SK-N-SH (cell line): ENCODE data around the gene MDM1. TPM values are rescaled to one million over a fixed set of nuclear protein-coding genes. Genes with fewer than 3 reads are reported as not detected.

Experiments used
- CTCF ChIA-PET: fragments of 300-600, 350-600 bp; formaldehyde crosslinking; extraction: SDS; loops from one replicate; lab custom pipeline; 2021; lab: Yijun Ruan, JAX
- POLR2A ChIA-PET: fragments of 350-600 bp; sonication (Branson Sonifier 250); formaldehyde crosslinking; extraction: SDS; loops from one replicate; lab custom pipeline; 2020; ENCODE audit warnings: antibody characterized with exemption, inconsistent platforms; lab: Yijun Ruan, JAX
- DNase-seq: peaks from one replicate; pipeline ENCODE4 v3.0.0; 2012
- H2AFZ ChIP-seq: fragments of 200-600 bp; sonication (generic); 2 replicates; pipeline ENCODE4 v1.8.1; 2016; ENCODE audit warnings: antibody characterized with exemption, mild to moderate bottlenecking, low read depth
- H3F3A ChIP-seq: fragments of 200-600 bp; sonication (generic); replicated peaks from 2 replicates; pipeline ENCODE3; 2016; ENCODE audit warnings: antibody characterized with exemption, mild to moderate bottlenecking; ENCODE audit not compliant: insufficient read depth
- H3K27ac ChIP-seq, 2 experiments: fragments of 200-500 bp in 1 of 2; fragments of 200-600 bp in 1 of 2; sonication (Bioruptor generic) in 1 of 2; sonication (generic), shearing (Covaris generic) in 1 of 2; 2 replicates each; pipeline versions ENCODE4 v1.5.1 to v1.6.1; 2014 to 2016; ENCODE audit warnings: low read depth in 2 of 2, inconsistent platforms in 1 of 2, low read length in 1 of 2, mild to moderate bottlenecking in 1 of 2, mixed read lengths in 1 of 2
- H3K27me3 ChIP-seq: fragments of 200-600 bp; sonication (generic), shearing (Covaris generic); 2 replicates; pipeline ENCODE4 v1.6.1; 2016; ENCODE audit warnings: mixed run types; ENCODE audit not compliant: insufficient read depth
- H3K36me3 ChIP-seq, 2 experiments: fragments of 200-500 bp in 1 of 2; fragments of 200-600 bp in 1 of 2; sonication (Bioruptor generic) in 1 of 2; sonication (generic) in 1 of 2; replicated peaks in 1 of 2; 2 replicates each; pipeline versions ENCODE3 to v1.5.1; 2014 to 2016; ENCODE audit warnings: low read length in 1 of 2, mild to moderate bottlenecking in 1 of 2; ENCODE audit not compliant: insufficient read depth in 2 of 2, control insufficient read depth in 1 of 2
- H3K4me1 ChIP-seq, 2 experiments: fragments of 200-500 bp in 1 of 2; fragments of 200-600 bp in 1 of 2; sonication (Bioruptor generic) in 1 of 2; sonication (generic), shearing (Covaris generic) in 1 of 2; 2 replicates each; pipeline versions ENCODE4 v1.5.1 to v1.6.1; 2014 to 2016; ENCODE audit warnings: low read depth in 1 of 2, low read length in 1 of 2, mixed run types in 1 of 2; ENCODE audit not compliant: insufficient read depth in 2 of 2, control insufficient read depth in 1 of 2
- H3K4me2 ChIP-seq: fragments of 200-600 bp; sonication (generic), shearing (Covaris generic); 2 replicates; pipeline ENCODE4 v1.6.1; 2017; ENCODE audit warnings: mixed run types
- H3K4me3 ChIP-seq, 2 experiments: fragments of 200-500 bp in 1 of 2; fragments of 200-600 bp in 1 of 2; sonication (Bioruptor generic) in 1 of 2; sonication (generic), shearing (Covaris generic) in 1 of 2; 2 replicates each; pipeline versions ENCODE4 v1.5.1 to v1.8.1; 2014 to 2016; ENCODE audit warnings: low read depth in 2 of 2, inconsistent platforms in 1 of 2, low read length in 1 of 2, mild to moderate bottlenecking in 1 of 2, mixed read lengths in 1 of 2, moderate library complexity in 1 of 2
- H3K79me2 ChIP-seq: fragments of 200-600 bp; sonication (generic); 2 replicates; pipeline ENCODE4 v1.8.1; 2017; ENCODE audit warnings: mild to moderate bottlenecking; ENCODE audit not compliant: insufficient read depth
- H3K9ac ChIP-seq: fragments of 200-600 bp; sonication (generic); 2 replicates; pipeline ENCODE4 v1.6.1; 2017; ENCODE audit warnings: mixed run types
- H3K9me2 ChIP-seq: fragments of 200-600 bp; sonication (generic); 2 replicates; pipeline ENCODE4 v1.6.1; 2017; ENCODE audit warnings: mixed run types
- H3K9me3 ChIP-seq: fragments of 200-600 bp; sonication (generic); 2 replicates; pipeline ENCODE4 v1.6.1; 2017; ENCODE audit warnings: mixed run types, mild to moderate bottlenecking, moderate library complexity
- H4K20me1 ChIP-seq: fragments of 200-600 bp; sonication (generic); 2 replicates; pipeline ENCODE4 v1.6.1; 2017; ENCODE audit warnings: mild to moderate bottlenecking, mixed run types; ENCODE audit not compliant: insufficient read depth
- FOXJ3 ChIP-seq: sonication (generic); formaldehyde crosslinking; IDR thresholded peaks from 2 replicates; pipeline ENCODE4 v1.5.1; 2020; ENCODE audit warnings: mild to moderate bottlenecking, missing genetic modification reagents
- FOXM1 ChIP-seq: IDR thresholded peaks from 2 replicates; pipeline ENCODE4 v1.4.0; 2012; ENCODE audit warnings: low read depth, mild to moderate bottlenecking
- GABPA ChIP-seq: IDR thresholded peaks from 2 replicates; pipeline ENCODE4 v1.4.0; 2012; ENCODE audit warnings: low read depth, mild to moderate bottlenecking
- GATA2 ChIP-seq: sonication (generic); formaldehyde crosslinking; IDR thresholded peaks from 2 replicates; pipeline ENCODE4 v1.5.0; 2020; ENCODE audit warnings: mild to moderate bottlenecking, missing genetic modification reagents
- IRF3 ChIP-seq: fragments of 150-350 bp; IDR thresholded peaks from 2 replicates; pipeline ENCODE4 v1.6.1; 2016; ENCODE audit warnings: mild to moderate bottlenecking, low read depth, low read length
- MXI1 ChIP-seq: IDR thresholded peaks from 2 replicates; pipeline ENCODE4 v1.6.1; 2012; ENCODE audit warnings: mild to moderate bottlenecking, low read depth, low read length, improper control_type of control experiment
- NRF1 ChIP-seq: IDR thresholded peaks from 2 replicates; pipeline ENCODE4 v1.6.1; 2012; ENCODE audit warnings: low read depth, mild to moderate bottlenecking, low read length
- POLR2AphosphoS5 ChIP-seq: IDR thresholded peaks from 2 replicates; pipeline ENCODE4 v1.6.1; 2012; ENCODE audit warnings: low read depth, low read length
- RCOR1 ChIP-seq: fragments of 150-350 bp; IDR thresholded peaks from 2 replicates; pipeline ENCODE4 v1.6.1; 2017; ENCODE audit warnings: antibody characterized with exemption, low read length
- RFX5 ChIP-seq: IDR thresholded peaks from 2 replicates; pipeline ENCODE4 v1.6.1; 2012; ENCODE audit warnings: mild to moderate bottlenecking, improper control_type of control experiment, low read length
- SMC3 ChIP-seq: IDR thresholded peaks from 2 replicates; pipeline ENCODE4 v1.6.1; 2012; ENCODE audit warnings: low read depth, low read length, improper control_type of control experiment
- TCF12 ChIP-seq: IDR thresholded peaks from 2 replicates; pipeline ENCODE4 v1.4.0; 2012
- YY1 ChIP-seq: IDR thresholded peaks from 2 replicates; pipeline ENCODE4 v1.4.0; 2012; ENCODE audit warnings: low read depth, mild to moderate bottlenecking
- WGBS: methylation state at CpG from one replicate; pipeline ENCODE4 v1.1.6; 2017; ENCODE audit warnings: low lambda C conversion rate; 5-methylcytosine and 5-hydroxymethylcytosine counted together
- polyA plus RNA-seq, 3 experiments: library from polyadenylated mRNA; depleted of rRNA; stranded (reverse); fragments of >200 nt; gene quantifications; 2 replicates each; pipeline ENCODE4 v1.2.3, GENCODE V29; 2012
- TF ChIP-seq, protein P1 (sequence below): IDR thresholded peaks from 2 replicates; pipeline ENCODE4 v1.4.0; 2012; ENCODE audit warnings: low read depth, borderline replicate concordance

Gene MDM1
- polyA plus RNA-seq, 1 of the 3 experiments (the other 2 are of a cell fraction) = 7.4 TPM

DNA sequence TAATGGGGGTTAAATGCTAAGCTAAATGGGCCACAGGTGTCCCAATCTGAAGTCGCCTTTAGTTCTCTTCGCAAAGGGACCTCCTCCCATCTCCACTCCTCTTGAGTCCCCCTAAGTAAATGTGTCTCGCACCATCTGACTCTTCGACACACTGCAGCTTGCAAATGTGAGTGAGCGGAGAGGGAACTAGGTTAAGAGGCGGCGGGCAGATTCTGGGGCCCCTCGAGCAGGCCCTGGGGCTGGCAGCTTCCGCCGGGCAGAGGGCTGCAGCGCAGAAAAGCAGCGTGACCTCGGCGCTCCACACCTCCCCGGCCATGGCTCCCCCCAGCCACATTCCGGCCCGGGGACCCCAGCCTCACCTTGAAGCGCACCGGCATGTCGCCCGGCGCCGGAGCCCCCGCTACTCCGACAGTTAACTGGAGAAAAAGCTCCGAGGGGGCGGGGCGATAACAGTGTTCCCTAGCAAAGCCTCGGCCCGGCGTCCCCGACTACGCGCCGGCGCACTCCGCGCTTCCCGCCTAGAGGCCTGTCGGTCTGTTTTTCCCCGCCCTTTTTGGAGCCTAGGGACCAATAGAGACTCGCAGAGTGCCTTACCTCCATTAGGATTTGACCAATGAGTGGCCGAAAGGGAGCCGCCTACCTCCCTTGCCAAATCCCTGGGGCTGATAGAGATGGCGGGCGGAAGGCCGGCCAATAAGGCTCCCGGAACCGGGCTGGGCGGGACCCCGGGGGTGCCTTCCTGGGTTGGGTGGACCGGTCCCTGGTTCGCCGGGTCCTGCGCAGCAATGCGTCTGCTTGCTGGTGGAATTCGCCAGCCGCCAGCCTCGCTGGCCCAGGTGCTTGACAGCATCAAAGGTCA is at the start of gene MDM1 (continued):
- no peak for TF ChIP-seq FOXM1
- no peak for TF ChIP-seq RCOR1
- peak; percentile 62 for TF ChIP-seq NRF1
- peak; percentile 87 for TF ChIP-seq POLR2AphosphoS5
- TF ChIP-seq, protein P1, sequence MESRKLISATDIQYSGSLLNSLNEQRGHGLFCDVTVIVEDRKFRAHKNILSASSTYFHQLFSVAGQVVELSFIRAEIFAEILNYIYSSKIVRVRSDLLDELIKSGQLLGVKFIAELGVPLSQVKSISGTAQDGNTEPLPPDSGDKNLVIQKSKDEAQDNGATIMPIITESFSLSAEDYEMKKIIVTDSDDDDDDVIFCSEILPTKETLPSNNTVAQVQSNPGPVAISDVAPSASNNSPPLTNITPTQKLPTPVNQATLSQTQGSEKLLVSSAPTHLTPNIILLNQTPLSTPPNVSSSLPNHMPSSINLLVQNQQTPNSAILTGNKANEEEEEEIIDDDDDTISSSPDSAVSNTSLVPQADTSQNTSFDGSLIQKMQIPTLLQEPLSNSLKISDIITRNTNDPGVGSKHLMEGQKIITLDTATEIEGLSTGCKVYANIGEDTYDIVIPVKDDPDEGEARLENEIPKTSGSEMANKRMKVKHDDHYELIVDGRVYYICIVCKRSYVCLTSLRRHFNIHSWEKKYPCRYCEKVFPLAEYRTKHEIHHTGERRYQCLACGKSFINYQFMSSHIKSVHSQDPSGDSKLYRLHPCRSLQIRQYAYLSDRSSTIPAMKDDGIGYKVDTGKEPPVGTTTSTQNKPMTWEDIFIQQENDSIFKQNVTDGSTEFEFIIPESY = no peak
- no peak for TF ChIP-seq TCF12
- TF ChIP-seq IRF3 = peak; percentile 60
- peak; percentile 67 for TF ChIP-seq YY1
- peak; percentile 53; the same call in 1 of the 2 replicates for TF ChIP-seq GABPA
- TF ChIP-seq FOXJ3 = no peak

GRCh38 chr12:68381476-68382219 is 49.5 kb upstream of the MDM1 start:
- CTCF ChIA-PET = interaction anchor here (1.1 kb wide), 1 partner anchor 11 kb away, joined by 3 read pairs; no protein-coding TSS in a partner anchor
- POLR2A ChIA-PET = no interaction called here
- TF ChIP-seq GATA2 (CRISPR knock-in tag) (no peak), RFX5 (no peak), RCOR1 (no peak), MXI1 (no peak), GABPA (no peak), SMC3 (no peak), FOXJ3 (no peak)

More at GRCh38 chr12:68381476-68382219, 49.5 kb upstream of the MDM1 start:
- H3K4me2 ChIP-seq = no peak overlapping the region
- no peak overlapping the region for H2AFZ ChIP-seq
- DNase-seq = no peak
- no peaks in the 10 kb centered on the region for H3F3A ChIP-seq
- no peaks in the 10 kb centered on the region for H3K9me3 ChIP-seq
- H3K4me1 ChIP-seq = no peaks in the 10 kb centered on the region
- 85% methylated on average over 6 of the region's 6 CpGs for WGBS
- H3K9me2 ChIP-seq = no peaks in the 10 kb centered on the region
- H3K79me2 ChIP-seq = no peaks in the 10 kb centered on the region
- H3K9ac ChIP-seq = no peak overlapping the region
- H3K36me3 ChIP-seq = no peaks in the 10 kb centered on the region
- H3K27me3 ChIP-seq = no peaks in the 10 kb centered on the region
- H4K20me1 ChIP-seq = no peaks in the 10 kb centered on the region
- H3K4me3 ChIP-seq = no peak overlapping the region
- H3K27ac ChIP-seq = no peak overlapping the region
